ENCODE data around the gene SLN.

The SLN gene

GRCh38 chr11:107741044-107741823 is 29.4 kb upstream of the SLN start:
- H3K4me3 ChIP-seq (ENCODE audit: low read depth, low read length): no peak overlapping the region
- TF ChIP-seq CTCF (IDR thresholded peaks at IDR 0.05; ENCODE audit: low read depth, low read length) (peak; percentile 88), MYC (IDR thresholded peaks at IDR 0.05; ENCODE audit: low read depth, low read length) (no peak)
- peak; percentile 77 for DNase-seq (ENCODE audit: low read depth)

GRCh38 chr11:107740271-107740670 is 28.4 kb upstream of the SLN start:
- DNase-seq (ENCODE audit: low read depth): no peak
- no peak overlapping the region for H3K4me3 ChIP-seq (ENCODE audit: low read depth, low read length)
- no peak for TF ChIP-seq CTCF (IDR thresholded peaks at IDR 0.05; ENCODE audit: low read depth, low read length)
- no peak for TF ChIP-seq MYC (IDR thresholded peaks at IDR 0.05; ENCODE audit: low read depth, low read length)
- TF ChIP-seq POLR2A (IDR thresholded peaks at IDR 0.05; ENCODE audit: extremely low read depth, insufficient read length): no peak
- TF ChIP-seq MAX (IDR thresholded peaks at IDR 0.05; ENCODE audit: low read depth, low read length): no peak

GRCh38 chr11:107736546-107736945 is 24.7 kb upstream of the SLN start:
- no peak overlapping the region for H3K4me3 ChIP-seq (ENCODE audit: low read depth, low read length)
- no peak for DNase-seq (ENCODE audit: low read depth)
- TF ChIP-seq CTCF (IDR thresholded peaks at IDR 0.05; ENCODE audit: low read depth, low read length): no peak
- TF ChIP-seq MAX (IDR thresholded peaks at IDR 0.05; ENCODE audit: low read depth, low read length): no peak
- no peak for TF ChIP-seq POLR2A (IDR thresholded peaks at IDR 0.05; ENCODE audit: extremely low read depth, insufficient read length)
- no peak for TF ChIP-seq MYC (IDR thresholded peaks at IDR 0.05; ENCODE audit: low read depth, low read length)

- no peak for TF ChIP-seq MYC (IDR thresholded peaks at IDR 0.05; ENCODE audit: low read depth, low read length)
- no peak for TF ChIP-seq POLR2A (IDR thresholded peaks at IDR 0.05; ENCODE audit: extremely low read depth, insufficient read length)
- TF ChIP-seq MAX (IDR thresholded peaks at IDR 0.05; ENCODE audit: low read depth, low read length): no peak
- no peak for TF ChIP-seq CTCF (IDR thresholded peaks at IDR 0.05; ENCODE audit: low read depth, low read length)
- no peak for DNase-seq (ENCODE audit: low read depth)
- no peak overlapping the region for H3K4me3 ChIP-seq (ENCODE audit: low read depth, low read length)
These were observed 21.7 kb upstream of the SLN start for GRCh38 chr11:107733518-107733917.

GRCh38 chr11:107732689-107733051 is 20.8 kb upstream of the SLN start:
- no peak overlapping the region for H3K4me3 ChIP-seq (ENCODE audit: low read depth, low read length)
- no peak for DNase-seq (ENCODE audit: low read depth)
- TF ChIP-seq MYC (IDR thresholded peaks at IDR 0.05; ENCODE audit: low read depth, low read length) (no peak), CTCF (IDR thresholded peaks at IDR 0.05; ENCODE audit: low read depth, low read length) (no peak), MAX (IDR thresholded peaks at IDR 0.05; ENCODE audit: low read depth, low read length) (no peak), POLR2A (IDR thresholded peaks at IDR 0.05; ENCODE audit: extremely low read depth, insufficient read length) (no peak)

Data from NB4 (cell line).